GM23248 (cell line): ENCODE measurements around the gene GRIK5.

Experiments
- EZH2 ChIP-seq: fragments of 200-600 bp; sonication (generic); IDR thresholded peaks from 2 replicates; pipeline ENCODE4 v1.6.1; 2018; ENCODE audit warnings: antibody characterized with exemption, mild to moderate bottlenecking; ENCODE audit not compliant: insufficient read depth, poor library complexity, severe bottlenecking
- EZH2phosphoT487 ChIP-seq: fragments of 200-600 bp; sonication (generic); IDR thresholded peaks from 2 replicates; pipeline ENCODE4 v1.6.1; 2018; ENCODE audit warnings: antibody characterized with exemption, moderate library complexity, mild to moderate bottlenecking, low read depth; ENCODE audit not compliant: insufficient read depth

GRCh38 chr19:41974652-41975051 lies 95.4 kb downstream of the GRIK5 start:
- no peak for TF ChIP-seq EZH2
- no peak for TF ChIP-seq EZH2phosphoT487
